NCI-H1417 (cell line): ENCODE results near the gene MUC6.

Experiments used
- DNase-seq, 3 experiments: peaks; one replicate each; lab custom pipeline; 2025; lab: John Stamatoyannopoulos, UW

The MUC6 gene, protein sequence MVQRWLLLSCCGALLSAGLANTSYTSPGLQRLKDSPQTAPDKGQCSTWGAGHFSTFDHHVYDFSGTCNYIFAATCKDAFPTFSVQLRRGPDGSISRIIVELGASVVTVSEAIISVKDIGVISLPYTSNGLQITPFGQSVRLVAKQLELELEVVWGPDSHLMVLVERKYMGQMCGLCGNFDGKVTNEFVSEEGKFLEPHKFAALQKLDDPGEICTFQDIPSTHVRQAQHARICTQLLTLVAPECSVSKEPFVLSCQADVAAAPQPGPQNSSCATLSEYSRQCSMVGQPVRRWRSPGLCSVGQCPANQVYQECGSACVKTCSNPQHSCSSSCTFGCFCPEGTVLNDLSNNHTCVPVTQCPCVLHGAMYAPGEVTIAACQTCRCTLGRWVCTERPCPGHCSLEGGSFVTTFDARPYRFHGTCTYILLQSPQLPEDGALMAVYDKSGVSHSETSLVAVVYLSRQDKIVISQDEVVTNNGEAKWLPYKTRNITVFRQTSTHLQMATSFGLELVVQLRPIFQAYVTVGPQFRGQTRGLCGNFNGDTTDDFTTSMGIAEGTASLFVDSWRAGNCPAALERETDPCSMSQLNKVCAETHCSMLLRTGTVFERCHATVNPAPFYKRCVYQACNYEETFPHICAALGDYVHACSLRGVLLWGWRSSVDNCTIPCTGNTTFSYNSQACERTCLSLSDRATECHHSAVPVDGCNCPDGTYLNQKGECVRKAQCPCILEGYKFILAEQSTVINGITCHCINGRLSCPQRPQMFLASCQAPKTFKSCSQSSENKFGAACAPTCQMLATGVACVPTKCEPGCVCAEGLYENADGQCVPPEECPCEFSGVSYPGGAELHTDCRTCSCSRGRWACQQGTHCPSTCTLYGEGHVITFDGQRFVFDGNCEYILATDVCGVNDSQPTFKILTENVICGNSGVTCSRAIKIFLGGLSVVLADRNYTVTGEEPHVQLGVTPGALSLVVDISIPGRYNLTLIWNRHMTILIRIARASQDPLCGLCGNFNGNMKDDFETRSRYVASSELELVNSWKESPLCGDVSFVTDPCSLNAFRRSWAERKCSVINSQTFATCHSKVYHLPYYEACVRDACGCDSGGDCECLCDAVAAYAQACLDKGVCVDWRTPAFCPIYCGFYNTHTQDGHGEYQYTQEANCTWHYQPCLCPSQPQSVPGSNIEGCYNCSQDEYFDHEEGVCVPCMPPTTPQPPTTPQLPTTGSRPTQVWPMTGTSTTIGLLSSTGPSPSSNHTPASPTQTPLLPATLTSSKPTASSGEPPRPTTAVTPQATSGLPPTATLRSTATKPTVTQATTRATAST (N-terminal part only)

DNA sequence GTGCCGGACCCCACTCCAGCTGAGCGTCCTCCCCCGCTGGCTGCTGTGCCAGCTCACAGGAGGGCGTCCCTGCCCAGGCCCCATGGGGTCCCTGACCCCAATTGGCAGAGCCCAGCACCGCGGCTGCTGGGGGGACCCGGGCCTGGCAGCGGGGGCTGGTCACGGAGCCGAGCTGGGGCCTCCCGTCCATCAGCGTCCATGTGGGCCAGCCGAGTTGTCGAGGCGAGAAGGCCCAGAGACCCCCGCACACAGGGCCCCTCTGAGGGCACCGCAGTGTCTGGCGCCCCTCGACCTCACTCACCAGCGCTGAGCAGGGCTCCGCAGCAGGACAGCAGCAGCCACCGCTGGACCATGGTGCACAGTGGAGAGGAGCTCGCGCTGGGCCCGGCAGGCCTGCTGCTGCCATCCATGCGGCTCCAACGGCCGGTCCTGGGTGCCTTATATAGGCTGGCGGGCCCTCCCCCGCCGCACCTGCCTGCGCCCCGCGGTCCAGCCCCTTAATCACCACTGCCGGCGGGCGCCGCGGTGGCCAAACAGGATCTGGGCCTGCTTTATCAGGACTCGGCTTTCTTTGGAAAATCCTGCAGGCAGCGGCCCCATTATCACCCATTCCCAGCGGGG, at the start of gene MUC6:
MUC6 (minus strand) TSS at position 416 of the 621 bp plus-strand sequence; CDS start at position 353, 63 bp downstream.
- DNase-seq = peak in 2 of 3 experiments; percentile 71 to 78

DNA sequence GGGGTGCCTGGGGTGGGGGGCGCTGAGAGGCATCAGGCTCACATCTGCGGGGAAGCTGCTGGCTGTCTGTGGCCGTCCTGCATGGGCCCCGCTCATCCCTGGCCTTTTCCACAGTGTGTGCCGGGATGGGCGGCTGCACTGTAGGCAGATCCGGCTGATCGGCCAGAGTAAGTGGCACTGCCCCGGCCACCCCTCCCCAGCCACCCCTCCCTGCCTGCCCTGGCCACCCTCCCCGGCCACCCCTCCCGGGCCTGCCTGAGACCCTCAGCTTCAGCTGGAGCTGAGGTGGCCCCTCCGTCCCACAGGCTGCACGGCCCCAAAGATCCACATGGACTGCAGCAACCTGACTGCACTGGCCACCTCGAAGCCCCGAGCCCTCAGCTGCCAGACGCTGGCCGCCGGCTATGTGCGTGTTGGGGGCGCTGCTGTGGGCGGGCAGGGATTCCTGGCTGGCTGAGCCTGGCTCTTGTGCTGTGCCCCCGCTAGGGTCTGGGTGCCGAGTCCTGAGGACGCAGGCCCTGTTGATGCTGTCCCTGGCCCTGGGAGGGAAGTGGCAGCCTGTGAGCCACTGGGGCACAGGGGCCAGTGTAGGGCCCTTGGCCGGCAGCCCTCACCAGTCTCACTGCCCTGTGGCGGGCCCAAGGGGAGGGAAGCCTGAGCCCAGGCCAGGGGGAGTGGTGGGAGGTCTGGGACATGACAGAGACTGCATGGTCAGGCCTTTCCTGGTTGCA, 49.1 kb upstream of the MUC6 start:
- DNase-seq = no peak

DNA sequence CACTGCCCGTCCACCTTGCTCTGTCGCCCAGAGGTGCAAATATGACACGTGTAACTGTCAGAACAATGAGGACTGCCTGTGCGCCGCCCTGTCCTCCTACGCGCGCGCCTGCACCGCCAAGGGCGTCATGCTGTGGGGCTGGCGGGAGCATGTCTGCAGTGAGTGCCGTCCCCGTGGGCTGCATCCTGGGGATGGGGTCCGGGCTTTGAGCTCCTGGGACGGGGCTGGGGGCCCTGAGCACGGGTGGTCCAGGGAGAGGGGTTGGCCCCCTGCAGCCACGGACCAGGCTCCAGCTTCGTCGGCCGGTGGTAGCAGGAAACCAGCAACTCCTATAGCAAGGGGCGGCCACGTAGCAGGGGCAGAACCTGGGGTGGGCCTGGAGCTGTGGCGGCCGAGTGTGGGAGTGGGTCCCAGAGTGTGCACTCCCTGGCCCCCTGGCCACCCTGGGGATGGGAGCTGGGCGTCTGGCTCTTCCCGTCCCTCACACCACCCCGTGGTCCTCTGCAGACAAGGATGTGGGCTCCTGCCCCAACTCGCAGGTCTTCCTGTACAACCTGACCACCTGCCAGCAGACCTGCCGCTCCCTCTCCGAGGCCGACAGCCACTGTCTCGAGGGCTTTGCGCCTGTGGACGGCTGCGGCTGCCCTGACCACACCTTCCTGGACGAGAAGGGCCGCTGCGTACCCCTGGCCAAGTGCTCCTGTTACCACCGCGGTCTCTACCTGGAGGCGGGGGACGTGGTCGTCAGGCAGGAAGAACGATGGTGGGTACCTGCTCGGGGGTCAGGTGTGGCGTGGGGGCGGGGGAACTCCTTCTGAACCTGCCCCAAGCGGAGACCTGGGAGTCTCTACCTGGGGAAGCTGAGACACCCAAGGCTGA, 48.3 kb upstream of the MUC6 start:
- no peak for DNase-seq

DNA sequence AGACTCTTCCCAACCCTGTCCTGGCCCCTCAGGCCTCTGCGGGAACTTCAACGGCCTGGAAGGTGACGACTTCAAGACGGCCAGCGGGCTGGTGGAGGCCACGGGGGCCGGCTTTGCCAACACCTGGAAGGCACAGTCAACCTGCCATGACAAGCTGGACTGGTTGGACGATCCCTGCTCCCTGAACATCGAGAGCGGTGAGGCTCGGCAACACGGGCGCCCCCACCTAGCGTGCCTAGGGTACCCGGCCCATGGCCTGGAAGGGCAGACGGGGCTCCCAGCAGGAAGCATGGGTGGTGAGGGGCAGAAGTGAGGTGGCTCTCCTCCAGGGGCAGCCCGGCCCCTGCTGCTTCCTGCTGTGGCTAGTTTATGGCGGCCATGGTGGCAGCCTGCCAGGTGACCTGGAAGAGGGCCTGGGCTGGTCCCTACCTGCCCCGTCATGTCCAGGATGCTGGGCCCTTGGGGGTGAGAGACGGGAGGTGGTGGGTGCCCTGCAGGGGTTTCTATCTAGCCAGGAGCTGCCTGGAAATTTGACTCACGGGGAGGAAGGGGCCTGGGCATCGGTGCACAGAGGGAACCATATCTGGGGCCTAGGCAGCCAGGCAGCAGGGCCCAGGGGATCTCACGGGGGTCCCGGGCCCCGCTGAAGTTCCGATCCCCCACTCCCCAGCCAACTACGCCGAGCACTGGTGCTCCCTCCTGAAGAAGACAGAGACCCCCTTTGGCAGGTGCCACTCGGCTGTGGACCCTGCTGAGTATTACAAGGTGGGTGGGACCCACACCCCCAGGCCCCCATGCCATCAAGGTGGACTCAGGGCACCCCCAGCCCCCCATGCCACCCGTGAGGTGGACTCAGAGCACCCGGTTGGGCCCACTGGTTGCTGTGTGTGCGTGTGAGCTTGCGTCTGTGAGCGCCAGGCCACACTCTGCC, 47.4 kb upstream of the MUC6 start:
- no peak for DNase-seq

DNA sequence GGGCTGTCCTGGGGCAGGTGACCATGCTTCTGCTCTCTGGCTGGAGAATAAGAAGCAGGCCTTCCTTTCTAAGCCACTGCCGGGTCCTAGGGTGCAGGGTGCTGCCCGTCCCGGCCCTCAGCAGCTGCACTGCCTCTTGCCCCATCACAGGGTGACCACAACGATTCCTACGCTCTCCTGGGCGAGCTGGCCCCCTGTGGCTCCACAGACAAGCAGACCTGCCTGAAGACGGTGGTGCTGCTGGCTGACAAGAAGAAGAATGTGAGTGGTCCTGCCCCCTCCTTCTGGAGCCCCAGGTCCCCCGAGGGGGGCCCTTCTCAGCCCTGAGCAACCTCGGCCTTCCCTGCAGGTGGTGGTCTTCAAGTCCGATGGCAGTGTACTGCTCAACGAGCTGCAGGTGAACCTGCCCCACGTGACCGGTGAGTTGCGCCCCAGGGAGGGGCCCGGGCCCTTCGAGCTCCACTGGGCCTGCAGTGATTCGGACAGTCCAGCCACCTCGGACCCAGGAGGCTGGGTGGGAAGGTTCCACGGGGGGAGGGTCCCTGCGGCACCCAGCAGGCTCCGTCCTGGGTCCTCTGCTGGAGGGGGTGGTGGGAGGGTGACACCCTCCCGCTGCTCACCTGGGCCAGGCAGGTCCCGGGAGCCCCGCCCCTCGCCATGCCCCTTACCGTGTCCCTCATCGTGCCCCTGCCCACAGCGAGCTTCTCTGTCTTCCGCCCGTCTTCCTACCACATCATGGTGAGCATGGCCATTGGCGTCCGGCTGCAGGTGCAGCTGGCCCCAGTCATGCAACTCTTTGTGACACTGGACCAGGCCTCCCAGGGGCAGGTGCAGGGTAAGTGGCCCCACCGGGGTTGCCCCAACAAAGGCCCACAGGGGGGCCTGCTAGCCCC, 46.5 kb upstream of the MUC6 start:
- DNase-seq = no peak

DNA sequence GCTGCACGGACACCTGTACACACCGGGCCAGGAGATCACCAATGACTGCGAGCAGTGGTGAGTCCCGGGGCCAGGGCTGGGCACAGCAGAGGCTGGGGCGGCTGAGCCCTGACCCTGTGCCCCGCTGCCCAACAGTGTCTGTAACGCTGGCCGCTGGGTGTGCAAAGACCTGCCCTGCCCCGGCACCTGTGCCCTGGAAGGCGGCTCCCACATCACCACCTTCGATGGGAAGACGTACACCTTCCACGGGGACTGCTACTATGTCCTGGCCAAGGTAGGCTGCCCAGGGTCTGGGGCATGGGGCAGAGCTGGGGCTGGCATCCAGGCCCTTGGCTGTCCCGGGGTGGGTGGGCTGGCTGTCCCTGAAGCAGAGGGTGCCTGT, 45.8 kb upstream of the MUC6 start:
- DNase-seq = no peak

DNA sequence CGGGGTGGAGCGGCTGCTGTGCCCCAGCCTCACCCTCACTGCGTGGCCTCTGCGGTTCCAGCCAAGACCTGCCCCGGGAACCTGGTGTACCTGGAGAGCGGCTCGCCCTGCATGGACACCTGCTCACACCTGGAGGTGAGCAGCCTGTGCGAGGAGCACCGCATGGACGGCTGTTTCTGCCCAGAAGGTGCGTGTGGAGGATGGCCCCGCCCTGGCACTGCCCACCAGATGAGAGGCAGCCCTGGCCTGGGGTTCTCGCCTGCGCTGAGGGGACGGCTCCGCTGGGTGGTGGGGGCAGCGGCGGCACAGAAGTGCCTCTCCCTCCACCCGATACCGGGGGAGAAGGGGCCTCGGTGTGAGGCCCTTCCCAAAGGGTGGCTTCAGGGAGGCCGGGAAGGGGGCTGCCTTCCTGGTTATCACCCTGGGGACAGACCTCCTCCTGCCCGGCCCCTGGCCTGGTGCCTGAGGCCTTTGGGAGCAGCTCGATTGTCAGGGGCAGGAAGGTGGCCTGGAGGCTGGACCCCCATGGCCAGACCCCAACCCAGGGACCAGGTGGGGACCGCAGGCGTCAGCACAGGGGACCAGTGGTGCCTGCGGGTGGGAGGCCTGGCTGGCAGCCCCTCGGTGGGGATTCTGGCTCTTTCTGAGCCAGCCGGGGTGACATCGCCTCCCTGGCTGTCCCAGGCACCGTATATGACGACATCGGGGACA, 45.2 kb upstream of the MUC6 start:
- no peak for DNase-seq

DNA sequence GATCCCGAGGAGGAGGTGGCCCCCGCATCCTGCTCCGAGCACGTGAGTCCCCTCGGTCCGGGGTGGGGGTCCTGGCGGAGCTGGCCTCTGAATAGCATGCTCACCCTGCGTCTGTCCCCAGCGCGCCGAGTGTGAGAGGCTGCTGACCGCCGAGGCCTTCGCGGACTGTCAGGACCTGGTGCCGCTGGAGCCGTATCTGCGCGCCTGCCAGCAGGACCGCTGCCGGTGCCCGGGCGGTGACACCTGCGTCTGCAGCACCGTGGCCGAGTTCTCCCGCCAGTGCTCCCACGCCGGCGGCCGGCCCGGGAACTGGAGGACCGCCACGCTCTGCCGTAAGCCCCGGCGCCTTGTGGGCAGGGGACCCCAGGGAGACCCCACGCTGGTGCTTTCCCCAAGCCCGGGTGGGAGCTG, 41.7 kb upstream of the MUC6 start:
- no peak for DNase-seq

DNA sequence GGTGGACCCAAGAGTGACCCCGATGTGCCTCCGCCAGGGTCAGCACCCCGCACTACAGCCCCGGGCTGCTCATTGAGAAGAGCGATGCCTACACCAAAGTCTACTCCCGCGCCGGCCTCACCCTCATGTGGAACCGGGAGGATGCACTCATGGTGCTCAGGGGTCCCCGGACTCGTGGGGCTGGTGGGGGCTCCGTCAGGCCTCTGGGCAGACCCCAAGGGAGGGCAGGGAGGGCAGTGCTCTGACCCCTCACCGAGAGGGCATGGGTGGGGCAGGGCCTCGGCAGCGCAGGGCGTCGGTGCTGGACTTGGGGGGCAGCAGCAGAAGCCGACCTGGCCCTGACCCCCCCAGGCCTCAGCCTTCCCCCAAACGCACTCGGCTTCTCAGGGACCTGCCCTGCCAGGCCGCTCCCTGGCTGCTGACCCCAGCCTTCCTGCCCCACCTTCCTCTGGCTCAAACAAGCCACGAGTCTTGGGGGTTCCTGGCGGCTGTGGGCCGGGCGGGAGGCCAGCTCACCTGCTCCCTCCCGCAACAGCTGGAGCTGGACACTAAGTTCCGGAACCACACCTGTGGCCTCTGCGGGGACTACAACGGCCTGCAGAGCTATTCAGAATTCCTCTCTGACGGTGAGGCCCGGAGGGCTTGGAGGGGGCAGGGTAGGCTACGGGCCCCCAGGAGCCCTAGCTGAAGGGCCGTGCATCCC, 41.0 kb upstream of the MUC6 start:
- no peak for DNase-seq

DNA sequence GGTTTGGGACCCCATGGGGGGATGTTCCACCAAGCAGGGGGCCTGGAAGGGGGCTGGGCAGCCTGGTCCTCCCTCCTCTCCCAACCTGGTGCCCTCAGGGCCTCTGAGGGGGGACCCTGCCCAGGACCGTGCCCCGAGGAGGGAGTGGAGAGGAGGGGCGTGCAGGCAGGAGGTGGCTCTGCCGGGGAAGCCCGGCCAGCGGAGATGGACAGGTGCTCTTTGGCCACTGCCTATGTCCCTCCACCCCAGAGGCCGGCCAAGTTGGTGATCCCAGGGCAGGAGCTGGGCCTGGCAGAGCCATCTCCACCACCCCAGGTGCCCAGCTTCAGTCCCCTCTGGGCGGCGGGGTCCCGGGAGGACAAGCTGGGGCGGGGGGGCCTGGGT, 40.5 kb upstream of the MUC6 start:
- DNase-seq = no peak

DNA sequence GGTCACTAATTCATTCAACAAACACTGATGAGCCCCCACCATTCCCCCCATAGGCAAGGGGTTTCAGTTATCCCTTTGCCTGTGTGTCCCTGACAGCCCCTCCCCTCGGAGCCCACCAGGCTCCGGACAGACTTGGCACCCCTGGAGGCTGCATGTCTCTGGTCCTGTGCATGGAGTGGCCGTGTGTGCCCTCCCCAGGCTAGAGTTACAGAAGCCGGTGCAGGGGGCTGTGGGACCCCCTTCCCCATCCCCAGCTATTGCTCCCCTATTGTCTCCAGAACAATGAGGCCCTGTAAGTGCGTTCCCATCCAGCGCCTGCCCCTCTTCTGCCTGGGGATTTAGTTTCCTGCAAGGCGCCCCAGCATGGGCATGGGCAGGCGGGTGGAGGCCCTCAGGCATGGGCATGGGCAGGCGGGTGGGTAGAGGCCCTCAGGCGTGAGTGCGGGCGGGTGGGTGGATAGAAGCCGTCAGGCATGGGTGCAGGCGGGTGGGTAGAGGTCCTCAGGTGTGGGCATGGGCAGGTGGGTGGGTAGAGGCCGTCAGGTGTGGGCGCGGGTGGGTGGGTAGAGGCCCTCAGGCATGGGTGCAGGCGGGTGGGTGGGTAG, 39.6 kb upstream of the MUC6 start:
- no peak for DNase-seq

DNA sequence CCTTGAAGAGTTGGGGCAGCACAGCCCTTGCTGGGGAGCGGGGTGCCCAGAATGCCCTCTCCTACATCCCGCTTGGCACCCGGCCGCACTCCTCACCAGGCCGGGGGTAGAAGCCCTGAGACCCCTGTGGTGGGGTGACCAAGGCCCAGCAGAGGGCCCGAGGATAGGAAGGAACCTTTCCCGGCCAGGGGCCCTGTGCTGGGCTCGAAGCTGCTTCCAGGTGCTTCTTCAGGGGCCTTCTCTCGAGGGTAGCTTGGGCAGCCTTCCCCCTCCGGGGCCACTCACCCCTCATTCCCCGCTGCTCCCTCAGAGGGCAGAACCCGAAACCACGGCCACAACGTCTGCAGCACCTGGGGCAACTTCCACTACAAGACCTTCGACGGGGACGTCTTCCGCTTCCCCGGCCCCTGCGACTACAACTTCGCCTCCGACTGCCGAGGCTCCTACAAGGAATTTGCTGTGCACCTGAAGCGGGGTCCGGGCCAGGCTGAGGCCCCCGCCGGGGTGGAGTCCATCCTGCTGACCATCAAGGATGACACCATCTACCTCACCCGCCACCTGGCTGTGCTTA, 38.9 kb upstream of the MUC6 start:
- no peak for DNase-seq

DNA sequence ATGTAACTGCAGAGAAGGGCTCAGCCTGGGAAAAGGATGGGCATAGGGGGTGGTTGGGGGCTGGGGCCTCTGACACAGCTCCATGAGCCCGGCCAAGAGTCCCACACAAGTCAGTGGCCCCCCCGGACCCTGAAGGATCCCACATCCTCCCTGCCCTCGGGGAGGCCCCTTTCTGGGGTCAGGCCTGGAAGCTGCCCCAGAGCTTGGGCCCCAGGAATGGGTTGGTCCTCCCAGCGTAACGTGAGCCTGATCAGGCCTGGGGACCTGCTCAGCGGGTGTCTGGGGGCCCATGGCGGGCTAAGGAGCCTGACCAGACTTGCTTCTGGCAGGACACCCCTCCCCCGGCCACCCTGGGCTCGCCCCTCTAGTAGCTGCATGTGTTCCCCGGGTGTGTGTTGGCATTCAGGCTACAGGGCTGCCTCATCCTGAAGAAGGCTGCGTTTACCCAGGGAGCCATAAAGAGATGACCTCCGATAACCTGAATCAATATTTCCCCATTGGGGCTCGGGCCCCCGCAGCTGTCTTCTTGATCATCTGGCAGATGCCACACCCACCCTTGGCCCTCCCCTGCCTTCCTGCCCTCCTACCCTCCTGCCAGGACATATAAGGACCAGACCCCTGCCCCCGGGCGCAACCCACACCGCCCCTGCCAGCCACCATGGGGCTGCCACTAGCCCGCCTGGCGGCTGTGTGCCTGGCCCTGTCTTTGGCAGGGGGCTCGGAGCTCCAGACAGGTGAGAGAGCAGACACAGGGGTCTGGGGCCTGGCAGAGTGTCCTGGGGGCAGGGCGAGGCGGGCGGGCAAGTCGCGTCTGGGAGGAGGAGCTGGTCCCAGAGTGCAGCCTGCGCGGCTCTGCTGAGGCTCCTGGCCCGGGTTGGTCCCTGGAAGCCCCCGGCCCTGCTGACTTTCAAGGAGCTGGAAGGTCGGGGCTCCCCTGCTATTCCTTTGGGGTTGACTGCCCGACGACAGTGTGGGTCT, 38.0 kb upstream of the MUC6 start, which contains the start of gene MUC2:
MUC2 (plus strand) TSS at position 631 of the 978 bp plus-strand sequence.
- DNase-seq = no peak

DNA sequence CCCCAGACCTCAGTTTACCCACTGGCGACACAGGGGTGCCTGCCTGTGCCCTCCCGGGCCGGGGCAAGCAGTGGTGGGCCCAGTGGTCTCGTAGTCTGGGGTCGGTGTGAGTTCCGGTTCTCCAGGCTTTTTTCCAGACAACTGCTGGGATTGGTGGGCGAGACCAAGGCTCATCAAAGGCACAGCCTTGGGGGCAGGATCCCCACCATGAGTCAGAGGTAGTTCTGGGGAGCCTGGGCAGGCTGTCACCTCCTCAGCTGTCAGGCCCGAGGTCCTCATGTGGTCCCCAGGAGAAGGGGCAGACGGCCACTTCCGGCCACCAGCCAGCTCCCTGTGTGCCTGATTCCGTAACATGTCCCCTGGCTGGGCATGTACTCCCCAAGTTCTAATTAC, 37.3 kb upstream of the MUC6 start:
- DNase-seq = no peak
